Ovary (tissue), 9 donors: Measurements from ENCODE around the gene TTC4. TPM values are rescaled to one million over a fixed set of nuclear protein-coding genes. Genes with fewer than 3 reads are reported as not detected.

Experiments used
- DNase-seq, 5 donors: peaks; one replicate each; pipeline ENCODE4 v3.0.0-alpha.2; 2019 to 2020
- H3K27ac ChIP-seq, 2 donors: fragments of 200-600 bp; one replicate each; pipeline versions ENCODE4 v1.5.1 to v1.8.0; 2019 to 2022
- H3K27me3 ChIP-seq: fragments of 200-600 bp; one replicate; pipeline ENCODE4 v1.8.0; 2022
- H3K36me3 ChIP-seq: fragments of 200-600 bp; sonication (generic); one replicate; pipeline ENCODE4 v1.5.1; 2019
- H3K4me1 ChIP-seq: one replicate; pipeline ENCODE4 v1.8.1; 2013; ENCODE audit warnings: mild to moderate bottlenecking, moderate library complexity; ENCODE audit not compliant: insufficient read depth
- H3K4me3 ChIP-seq: fragments of 200-600 bp; sonication (generic); one replicate; pipeline ENCODE4 v1.5.1; 2017
- H3K9me3 ChIP-seq, 2 donors: fragments of 200-600 bp in 1 of 2; sonication (generic) in 1 of 2; one replicate each; pipeline versions ENCODE4 v1.5.1 to v1.8.1; 2013 to 2019; ENCODE audit warnings: mild to moderate bottlenecking in 1 of 2, moderate library complexity in 1 of 2
- CTCF ChIP-seq, 3 donors: fragments of 450-650 bp in 2 of 3; fragments of 200-600 bp in 1 of 3; IDR thresholded peaks; one replicate each; pipeline versions ENCODE4 v1.5.1 to v1.8.0; 2016 to 2022; ENCODE audit warnings: antibody characterized with exemption in 3 of 3, mild to moderate bottlenecking in 1 of 3
- EP300 ChIP-seq: sonication (generic); formaldehyde crosslinking; IDR thresholded peaks from one replicate; pipeline ENCODE4 v1.6.1; 2017; ENCODE audit warnings: antibody characterized with exemption
- POLR2A ChIP-seq: fragments of 450-650 bp; IDR thresholded peaks from one replicate; pipeline ENCODE4 v1.6.1; 2017; ENCODE audit warnings: antibody characterized with exemption, mild to moderate bottlenecking, moderate library complexity
- WGBS, 3 donors: extraction: QIAGEN DNeasy Blood & Tissue Kit in 1 of 3; methylation state at CpG; one replicate each; pipeline versions ENCODE4 v1.1.5 to v1.1.7; 2013 to 2017; 5-methylcytosine and 5-hydroxymethylcytosine counted together
- intact Hi-C, 4 donors: fragments of 100-400 bp; cut with DNase I; formaldehyde crosslinking; loops; one replicate each; pipeline versions ENCODE4 v1.11.0 to v1.15.1; 2022 to 2023
- polyA plus RNA-seq, 2 donors: library from polyadenylated mRNA; stranded (reverse); fragments of 200-250 nt in 1 of 2; fragments of 350-450 nt in 1 of 2; fragmentation: Illumina TruSeq in 1 of 2; extraction: RNeasy Lipid Tissue Mini Kit (QIAGEN cat#74804) in 1 of 2; gene quantifications; one replicate each; pipeline ENCODE4 v1.2.3, GENCODE V29; 2013 to 2014
- total RNA-seq, 7 donors: library from RNA; depleted of rRNA in 2 of 7; stranded (reverse); fragments of >200 nt in 2 of 7; fragmentation: NEBNext Ultra II Directional in 3 of 7; extraction: Animal tissue kit (Norgen Biotek cat#: 25700) in 3 of 7; gene quantifications; one replicate each; pipeline versions ENCODE4 v1.1.0 to v1.2.4, GENCODE V29; 2016 to 2023
- donor health status: DM: no; HTN: no; CAD: no; lungs with moderate emphysema.
- donor health status: DM: no; HTN: no; CAD: no.
- donor health status: Bipolar disorder and iron deficiency.
- donor health status: DM: yes; HTN: yes; CAD: no.
- donor health status: DM: no; HTN: no; CAD: no.
- donor health status: DM: yes; HTN: yes; CAD: no.

Gene TTC4
- total and polyA plus RNA-seq, 9 donors, result 12.6 to 29.9 (median 19.9) TPM

GRCh38 chr1:54786778-54787177, 71.1 kb downstream of the TTC4 start:
- Histone ChIP-seq H3K36me3 (no peaks in the 10 kb centered on the region), H3K9me3 (no peaks in the 10 kb centered on the region), H3K4me3 (no peak overlapping the region), H3K27ac (no peak overlapping the region), H3K27me3 (no peaks in the 10 kb centered on the region), H3K4me1 (no peaks in the 10 kb centered on the region)
- TF ChIP-seq EP300 (no peak), POLR2A (no peak), CTCF (IDR thresholded peaks at IDR 0.05) (no peak)
- no peak for DNase-seq
- WGBS, 3 donors, result 92 to 95% (median 93%) methylated on average over 8 of the region's 8 CpGs
- intact Hi-C loops, result no loop called here

- TF ChIP-seq EP300 (no peak), POLR2A (no peak), CTCF (IDR thresholded peaks at IDR 0.05) (no peak)
- Histone ChIP-seq H3K4me3 (no peak overlapping the region), H3K27me3 (no peaks in the 10 kb centered on the region), H3K4me1 (no peaks in the 10 kb centered on the region), H3K27ac (no peak overlapping the region), H3K9me3 (no peaks in the 10 kb centered on the region), H3K36me3 (no peaks in the 10 kb centered on the region)
- 85 to 89% (median 87%) methylated on average over 10 to 11 of the region's 11 CpGs for WGBS, 3 donors
- DNase-seq, result no peak
- intact Hi-C loops, result no loop called here
Measured at GRCh38 chr1:54787604-54788003, 71.9 kb downstream of the TTC4 start.

GRCh38 chr1:54788459-54788858, 72.8 kb downstream of the TTC4 start:
- Histone ChIP-seq H3K36me3 (no peaks in the 10 kb centered on the region), H3K27ac (no peak overlapping the region), H3K9me3 (no peaks in the 10 kb centered on the region), H3K27me3 (no peaks in the 10 kb centered on the region), H3K4me1 (no peaks in the 10 kb centered on the region), H3K4me3 (no peak overlapping the region)
- TF ChIP-seq POLR2A (no peak), CTCF (IDR thresholded peaks at IDR 0.05) (no peak), EP300 (no peak)
- WGBS, 3 donors, result 25 to 32% (median 26%) methylated on average over 5 of the region's 5 CpGs
- intact Hi-C loops, result no loop called here
- DNase-seq, result no peak

- no peak overlapping the region for H3K27ac ChIP-seq
Measured at GRCh38 chr1:54791880-54792522, 76.3 kb downstream of the TTC4 start.

More at GRCh38 chr1:54791880-54792522, 76.3 kb downstream of the TTC4 start:
- Histone ChIP-seq H3K27me3 (no peaks in the 10 kb centered on the region), H3K4me3 (no peak overlapping the region), H3K36me3 (no peaks in the 10 kb centered on the region), H3K4me1 (no peaks in the 10 kb centered on the region), H3K9me3 (no peaks in the 10 kb centered on the region)
- DNase-seq, result no peak
- intact Hi-C loops, result no loop called here
- 85 to 89% (median 87%) methylated on average over 13 of the region's 13 CpGs for WGBS, 3 donors
- TF ChIP-seq EP300, result no peak
- TF ChIP-seq POLR2A, result no peak
- TF ChIP-seq CTCF (IDR thresholded peaks at IDR 0.05), result no peak

Other genes with a start within 250 kb of the TTC4 start
- 10 to 100 TPM in 5 of 7 donors, 1 to 10 TPM in 2; 7.6 to 28.4 (median 17.0) TPM for gene ACOT11, start 167.6 kb upstream of the TTC4 start, total RNA-seq
- 1 to 10 TPM; 3.0 to 7.2 TPM for gene ACOT11, start 167.6 kb upstream of the TTC4 start, polyA plus RNA-seq
- not detected for gene FAM151A, start 92.3 kb upstream of the TTC4 start, total RNA-seq
- under 1 TPM in 1 of 2 donors, not detected in 1; 0.06 TPM for gene FAM151A, start 92.3 kb upstream of the TTC4 start, polyA plus RNA-seq
- 10 to 100 TPM in 3 of 7 donors, 1 to 10 TPM in 4; 4.6 to 20.9 (median 9.7) TPM for gene MROH7, start 74.1 kb upstream of the TTC4 start, total RNA-seq
- gene MROH7, start 74.1 kb upstream of the TTC4 start, polyA plus RNA-seq, result 1 to 10 TPM; 3.1 to 3.4 TPM
- gene PARS2, start 48.7 kb downstream of the TTC4 start, total RNA-seq, result 1 to 10 TPM; 3.2 to 9.6 (median 7.0) TPM
- 1 to 10 TPM; 4.3 to 6.4 TPM for gene PARS2, start 48.7 kb downstream of the TTC4 start, polyA plus RNA-seq
- 1 to 10 TPM in 4 of 7 donors, under 1 TPM in 3; 0.13 to 9.1 (median 1.1) TPM for gene TTC22, start 85.5 kb downstream of the TTC4 start, total RNA-seq
- under 1 TPM; 0.21 to 0.47 TPM for gene TTC22, start 85.5 kb downstream of the TTC4 start, polyA plus RNA-seq
- gene DHCR24, start 171.3 kb downstream of the TTC4 start, total RNA-seq, result 100 to 1,000 TPM in 2 of 7 donors, 10 to 100 TPM in 5; 10.5 to 220 (median 74.6) TPM
- 1,000 to 10,000 TPM in 1 of 2 donors, 10 to 100 TPM in 1; 24.9 to 1,394 TPM for gene DHCR24, start 171.3 kb downstream of the TTC4 start, polyA plus RNA-seq